T-helper 1 cell treated with Interleukin-12 subunit alpha and Interleukin-12 subunit beta and Interleukin-4 antibody, amounts not matched to agents 30 μg/mL and 1 μg/mL, for 36 hours (primary cell): ENCODE results near the gene TTC32.
"Not testable (repeated sequence)": the region's sequence is repeated elsewhere in the genome, so short reads cannot be mapped to it uniquely, and the experiment has no call there.

Experiments
- H3K27ac Mint-ChIP-seq: one replicate; pipeline ENCODE4 v1.8.0; 2021; ENCODE audit warnings: mild to moderate bottlenecking, mixed read lengths
- H3K27me3 Mint-ChIP-seq: one replicate; pipeline ENCODE4 v1.8.0; 2021; ENCODE audit warnings: low read depth, mixed read lengths
- H3K36me3 Mint-ChIP-seq: one replicate; pipeline ENCODE4 v1.8.0; 2021; ENCODE audit warnings: low read depth, mixed read lengths
- H3K4me1 Mint-ChIP-seq: one replicate; pipeline ENCODE4 v1.8.0; 2021; ENCODE audit warnings: low read depth, mixed read lengths
- H3K4me3 Mint-ChIP-seq: one replicate; pipeline ENCODE4 v1.8.0; 2021; ENCODE audit warnings: mild to moderate bottlenecking, moderate library complexity, mixed read lengths
- H3K9me3 Mint-ChIP-seq: one replicate; pipeline ENCODE4 v1.8.0; 2021; ENCODE audit warnings: mixed read lengths

Gene TTC32

DNA sequence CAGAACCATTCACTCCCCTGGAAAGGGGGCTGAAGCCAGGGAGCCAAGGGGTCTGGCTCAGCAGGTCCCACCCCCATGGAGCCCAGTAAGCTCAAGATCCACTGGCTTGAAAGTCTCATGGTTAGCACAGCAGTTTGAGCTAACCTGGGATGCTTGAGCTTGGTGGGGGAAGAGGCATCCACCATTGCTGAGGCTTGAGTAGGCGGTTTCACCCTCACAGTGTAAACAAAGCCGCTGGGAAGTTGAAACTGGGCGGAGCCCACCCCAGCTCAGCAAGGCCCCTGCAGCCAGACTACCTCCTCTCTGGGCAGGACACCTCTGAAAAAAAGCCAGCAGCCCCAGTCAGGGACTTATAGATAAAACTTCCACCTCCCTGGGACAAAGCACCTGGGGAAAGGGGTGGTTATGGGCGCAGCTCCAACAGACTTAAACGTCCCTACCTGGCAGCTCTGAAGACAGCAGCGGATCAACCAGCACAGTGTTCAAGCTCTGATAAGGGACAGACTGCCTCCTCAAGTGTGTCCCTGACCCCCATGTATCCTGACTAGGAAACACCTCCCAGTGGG is 14.7 kb upstream of the TTC32 start:
- Mint-ChIP-seq H3K27ac (no peak overlapping the region), H3K27me3 (no peaks in the 10 kb centered on the region), H3K36me3 (peaks cover 4% of the 10 kb centered on the region), H3K4me1 (no peaks in the 10 kb centered on the region), H3K4me3 (no peak overlapping the region), H3K9me3 (no peaks in the 10 kb centered on the region)

- no peaks in the 10 kb centered on the region for H3K27me3 Mint-ChIP-seq
- no peaks in the 10 kb centered on the region for H3K4me1 Mint-ChIP-seq
- peaks cover 4% of the 10 kb centered on the region for H3K36me3 Mint-ChIP-seq
- H3K27ac Mint-ChIP-seq = no peak overlapping the region
- no peak overlapping the region for H3K4me3 Mint-ChIP-seq
- H3K9me3 Mint-ChIP-seq = no peaks in the 10 kb centered on the region
These were observed 12.6 kb upstream of the TTC32 start for GRCh38 chr2:19914266-19914975.

- Mint-ChIP-seq H3K27ac (no peak overlapping the region), H3K9me3 (no peaks in the 10 kb centered on the region), H3K27me3 (peaks cover 8% of the 10 kb centered on the region), H3K4me1 (no peaks in the 10 kb centered on the region), H3K36me3 (no peaks in the 10 kb centered on the region), H3K4me3 (no peak overlapping the region)
These were observed 10.2 kb upstream of the TTC32 start for GRCh38 chr2:19911808-19912509.

DNA sequence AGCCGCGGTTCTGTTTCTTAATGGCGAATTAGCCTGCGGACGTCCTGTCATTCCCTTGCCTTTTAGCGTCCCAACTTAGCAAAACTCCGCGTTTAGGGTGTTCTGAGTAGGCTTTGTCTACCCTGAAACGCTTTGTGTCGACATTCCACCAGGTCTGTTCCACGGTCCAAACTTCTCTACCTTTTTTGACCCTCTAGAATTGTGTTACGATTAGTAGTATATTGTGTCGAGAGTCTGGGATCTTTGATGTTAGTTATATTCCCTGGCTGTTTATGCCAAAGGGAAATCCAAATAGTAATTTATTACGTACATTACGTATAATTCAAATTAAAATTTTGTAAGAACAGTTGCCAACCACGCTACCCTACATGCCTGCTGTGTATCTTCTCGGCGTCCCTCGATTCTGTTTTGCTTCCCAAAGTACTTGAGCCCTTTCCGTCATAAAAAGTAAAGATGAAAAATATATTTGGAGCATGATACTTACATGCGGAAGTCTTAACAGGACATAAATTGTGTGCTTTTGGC is 495 bp upstream of the TTC32 start:
- no peaks in the 10 kb centered on the region for H3K9me3 Mint-ChIP-seq
- peaks cover 9% of the 10 kb centered on the region for H3K36me3 Mint-ChIP-seq
- H3K4me1 Mint-ChIP-seq = peaks cover 31% of the 10 kb centered on the region
- H3K27me3 Mint-ChIP-seq = peaks cover 16% of the 10 kb centered on the region
- H3K4me3 Mint-ChIP-seq = peak overlapping the region; percentile 97
- H3K27ac Mint-ChIP-seq = peak overlapping the region; percentile 98

GRCh38 chr2:19900931-19901441 is 797 bp downstream of the TTC32 start:
- Mint-ChIP-seq H3K4me3 (peak overlapping the region; percentile 97), H3K27ac (peak overlapping the region; percentile 98), H3K4me1 (peaks cover 30% of the 10 kb centered on the region), H3K36me3 (peaks cover 11% of the 10 kb centered on the region), H3K9me3 (no peaks in the 10 kb centered on the region), H3K27me3 (peaks cover 10% of the 10 kb centered on the region)

GRCh38 chr2:19899985-19900930 is 1.5 kb downstream of the TTC32 start:
- no peaks in the 10 kb centered on the region for H3K9me3 Mint-ChIP-seq
- H3K4me3 Mint-ChIP-seq = peak overlapping the region; percentile 97
- H3K27me3 Mint-ChIP-seq = peaks cover 5% of the 10 kb centered on the region
- peak overlapping the region; percentile 98 for H3K27ac Mint-ChIP-seq
- peaks cover 34% of the 10 kb centered on the region for H3K4me1 Mint-ChIP-seq
- H3K36me3 Mint-ChIP-seq = peaks cover 11% of the 10 kb centered on the region

DNA sequence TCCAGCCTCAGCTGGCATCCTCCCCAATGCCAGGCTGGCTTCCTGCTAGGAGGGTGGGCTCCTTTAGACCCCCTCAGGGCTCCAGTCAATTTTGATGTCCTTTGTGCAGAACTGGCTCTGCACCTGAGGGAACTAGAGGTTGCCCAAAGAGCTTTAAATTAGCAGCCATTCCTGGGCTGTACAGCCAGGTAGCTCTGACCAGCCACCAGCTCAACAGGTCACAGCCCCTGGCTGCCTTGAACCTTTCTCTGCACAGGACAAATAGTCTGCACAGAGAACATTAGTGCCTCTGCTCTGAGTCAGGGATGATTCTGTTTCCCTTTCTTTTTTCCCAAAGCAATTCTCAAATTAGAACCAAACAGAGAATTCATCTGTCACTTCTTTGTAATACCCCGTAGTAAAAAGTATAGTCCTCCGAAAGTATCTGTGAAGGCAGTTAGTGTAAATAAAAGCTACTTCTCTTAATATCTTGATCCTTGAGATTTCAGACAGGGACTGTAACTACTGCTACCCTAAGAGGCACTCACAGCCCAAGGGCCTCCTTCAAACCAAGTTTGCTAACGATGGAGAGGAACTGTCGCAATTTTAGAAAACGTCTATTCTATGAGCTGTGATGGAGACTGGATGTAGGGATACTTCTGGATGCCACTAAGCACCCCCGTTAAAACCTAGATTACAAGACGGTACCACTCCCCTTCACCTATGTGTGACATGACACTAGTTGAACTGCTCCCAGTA is 3.0 kb downstream of the TTC32 start:
- no peak overlapping the region for H3K27ac Mint-ChIP-seq
- no peaks in the 10 kb centered on the region for H3K27me3 Mint-ChIP-seq
- peaks cover 14% of the 10 kb centered on the region for H3K36me3 Mint-ChIP-seq
- H3K4me1 Mint-ChIP-seq = peaks cover 47% of the 10 kb centered on the region
- no peaks in the 10 kb centered on the region for H3K9me3 Mint-ChIP-seq
- H3K4me3 Mint-ChIP-seq = no peak overlapping the region

- Mint-ChIP-seq H3K9me3 (no peaks in the 10 kb centered on the region), H3K27ac (no peak overlapping the region), H3K4me1 (peaks cover 50% of the 10 kb centered on the region), H3K36me3 (peaks cover 17% of the 10 kb centered on the region), H3K4me3 (no peak overlapping the region), H3K27me3 (no peaks in the 10 kb centered on the region)
These were observed 4.0 kb downstream of the TTC32 start for GRCh38 chr2:19897623-19898245.

GRCh38 chr2:19895535-19895934 is 6.2 kb downstream of the TTC32 start:
- no peak overlapping the region for H3K27ac Mint-ChIP-seq
- no peaks in the 10 kb centered on the region for H3K9me3 Mint-ChIP-seq
- no peaks in the 10 kb centered on the region for H3K27me3 Mint-ChIP-seq
- no peak overlapping the region for H3K4me3 Mint-ChIP-seq
- peaks cover 49% of the 10 kb centered on the region for H3K4me1 Mint-ChIP-seq
- peaks cover 20% of the 10 kb centered on the region for H3K36me3 Mint-ChIP-seq

DNA sequence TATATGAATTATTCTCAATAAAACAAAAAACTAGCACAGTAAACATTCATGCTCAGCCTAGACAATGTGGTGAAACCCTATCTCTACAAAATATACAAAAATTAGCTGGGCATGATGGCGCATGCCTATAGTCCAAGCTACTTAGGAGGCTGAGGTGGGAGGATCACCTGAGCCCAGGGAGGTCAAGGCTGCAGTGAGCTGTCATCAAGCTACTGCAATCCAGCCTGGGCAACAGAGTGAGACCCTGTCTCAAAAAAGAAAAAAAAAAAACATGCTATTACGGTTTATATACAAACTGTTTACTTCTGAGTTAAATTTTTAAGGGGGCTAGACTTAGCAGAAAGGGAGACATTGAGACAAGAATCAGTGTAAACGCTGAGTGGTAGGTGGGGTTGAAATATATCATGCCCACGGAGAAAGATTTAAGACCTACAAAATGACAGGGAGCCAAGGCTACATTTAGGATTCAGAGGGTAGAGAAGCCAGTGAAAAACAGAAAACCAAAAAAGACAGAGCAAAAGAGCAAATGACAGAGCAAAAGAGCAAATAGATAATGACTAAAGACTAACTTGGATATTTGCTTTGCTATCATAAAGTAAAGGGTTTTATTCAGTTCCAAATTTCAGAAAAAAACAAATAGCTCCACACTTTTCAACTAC is 7.5 kb downstream of the TTC32 start:
- Mint-ChIP-seq H3K27me3 (no peaks in the 10 kb centered on the region), H3K36me3 (peaks cover 20% of the 10 kb centered on the region), H3K9me3 (no peaks in the 10 kb centered on the region), H3K4me3 (peak overlapping the region; percentile 45), H3K4me1 (peaks cover 48% of the 10 kb centered on the region), H3K27ac (peak overlapping the region; percentile 55)

DNA sequence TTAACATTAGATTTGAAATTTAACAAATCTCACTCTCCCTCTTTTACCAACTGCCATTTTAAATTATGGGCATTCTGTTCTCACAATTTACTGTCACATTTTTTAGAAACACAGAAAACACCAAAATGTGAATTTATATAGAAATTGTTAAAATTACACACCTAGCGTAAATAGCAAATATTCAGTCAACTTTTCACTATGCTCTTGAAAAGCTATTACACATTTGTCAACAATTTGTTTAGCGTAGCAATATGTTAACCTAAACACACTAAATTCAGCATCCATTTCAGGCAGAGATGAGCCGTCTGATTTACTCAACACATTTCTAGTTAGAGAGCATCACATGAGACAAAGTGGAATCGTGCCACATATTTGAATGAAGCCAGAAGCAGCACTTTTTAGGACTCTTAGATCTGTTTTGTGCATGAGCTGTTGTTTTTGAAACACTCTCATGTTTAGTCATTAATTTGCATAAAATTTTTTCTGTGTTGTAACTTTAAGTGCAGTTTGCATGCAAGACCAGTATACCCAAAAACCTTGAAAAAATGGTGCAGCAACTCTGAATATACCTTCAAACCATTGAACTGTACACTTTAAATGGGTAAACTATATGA is 8.2 kb downstream of the TTC32 start:
- no peaks in the 10 kb centered on the region for H3K9me3 Mint-ChIP-seq
- no peaks in the 10 kb centered on the region for H3K27me3 Mint-ChIP-seq
- peaks cover 44% of the 10 kb centered on the region for H3K4me1 Mint-ChIP-seq
- no peak overlapping the region for H3K4me3 Mint-ChIP-seq
- H3K27ac Mint-ChIP-seq = no peak overlapping the region
- peaks cover 20% of the 10 kb centered on the region for H3K36me3 Mint-ChIP-seq

DNA sequence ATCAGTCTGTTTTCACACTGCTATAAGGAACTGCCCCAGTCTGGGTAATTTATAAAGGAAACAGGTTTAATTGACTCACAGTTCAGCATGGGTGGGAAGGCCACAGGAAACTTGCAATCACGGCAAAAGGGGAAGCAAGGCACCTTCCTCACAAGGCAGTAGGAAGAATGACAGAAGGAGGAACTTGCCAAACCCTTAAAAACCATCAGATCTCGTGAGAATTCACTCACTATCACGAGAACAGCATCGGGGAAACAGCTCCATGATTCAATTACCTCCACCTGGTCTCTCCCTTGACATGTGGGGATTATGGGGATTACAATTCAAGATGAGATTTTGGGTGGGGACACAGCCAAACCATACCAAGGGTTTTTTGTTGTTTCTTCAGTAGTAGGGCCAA is 9.8 kb downstream of the TTC32 start:
- H3K27me3 Mint-ChIP-seq, H3K27ac Mint-ChIP-seq, H3K4me3 Mint-ChIP-seq: not testable (repeated sequence)

More for the DNA sequence above, 9.8 kb downstream of the TTC32 start:
- peaks cover 15% of the 10 kb centered on the region for H3K36me3 Mint-ChIP-seq
- peaks cover 35% of the 10 kb centered on the region for H3K4me1 Mint-ChIP-seq
- H3K9me3 Mint-ChIP-seq = not testable (repeated sequence)
